CD1c-positive myeloid dendritic cell (primary cell): Measurements from ENCODE around the gene SFXN5.

ENCODE experiments used
- DNase-seq: peaks from one replicate; pipeline ENCODE4 v3.0.0-alpha.2; 2016; ENCODE audit errors: extremely low spot score

SFXN5 gene

GRCh38 chr2:72956936-72957335 is 114.6 kb downstream of the SFXN5 start:
- DNase-seq = peak; percentile 80

DNA sequence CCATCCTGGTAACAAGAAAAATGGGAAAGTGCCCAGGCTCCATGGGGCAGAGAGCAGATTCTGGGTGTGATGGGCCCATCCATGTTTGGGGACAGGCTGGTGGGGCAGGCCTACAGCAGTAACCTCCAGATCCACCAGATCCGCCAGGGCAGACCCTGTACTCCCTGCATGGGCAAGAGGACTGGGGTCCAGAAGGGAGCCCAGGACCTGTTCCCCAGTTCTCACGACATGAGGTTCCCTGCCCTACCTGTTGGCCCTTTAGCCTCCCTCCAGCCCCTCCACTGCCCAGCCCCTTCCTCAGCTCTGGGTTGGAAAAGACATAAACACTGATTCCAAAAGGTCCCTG is 115.5 kb downstream of the SFXN5 start:
- no peak for DNase-seq

DNA sequence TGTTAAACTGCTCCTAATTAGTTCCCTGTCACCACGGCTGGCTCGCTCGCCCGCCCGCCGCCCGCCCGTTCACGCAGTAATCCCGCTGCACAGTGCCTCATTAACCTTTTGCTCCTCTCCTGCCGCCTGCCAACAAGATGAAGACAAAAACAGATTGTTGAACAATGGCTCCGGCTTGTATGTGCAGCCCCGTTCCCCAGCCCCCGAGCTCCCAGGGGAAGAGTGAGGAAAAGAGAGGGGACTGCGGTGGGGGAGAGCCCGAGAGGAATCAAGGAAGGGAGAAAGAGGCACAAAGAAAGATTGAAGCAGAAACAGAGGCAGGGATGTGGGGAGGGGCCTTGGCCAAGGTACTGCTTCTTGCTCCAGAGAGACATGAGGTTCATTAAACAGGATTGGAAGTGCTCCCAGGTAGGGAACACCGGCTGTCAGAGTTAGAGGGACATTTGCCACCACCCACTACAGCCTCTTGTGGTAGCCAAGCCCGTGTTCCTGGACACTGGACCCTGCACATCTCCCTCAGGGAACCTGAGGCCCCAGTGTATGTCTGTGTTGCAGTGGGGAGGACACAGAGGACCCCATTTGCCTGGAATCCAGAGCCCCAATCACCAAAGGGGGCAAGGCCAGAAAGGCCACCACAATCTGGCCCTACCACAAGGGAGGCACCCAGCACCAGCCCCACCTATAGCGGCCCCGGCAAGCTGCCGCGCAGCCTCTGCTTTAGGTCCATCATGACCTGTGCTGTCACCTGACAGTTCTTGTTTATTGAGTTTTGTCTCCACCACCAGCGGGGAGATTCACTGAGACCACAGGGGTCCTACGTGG is 116.1 kb downstream of the SFXN5 start:
- no peak for DNase-seq

- peak; percentile 34 for DNase-seq
These were observed 116.9 kb downstream of the SFXN5 start for GRCh38 chr2:72954376-72955227.

GRCh38 chr2:72953976-72954375 is 117.5 kb downstream of the SFXN5 start:
- no peak for DNase-seq

GRCh38 chr2:72953528-72953927 is 118.0 kb downstream of the SFXN5 start:
- DNase-seq = no peak

- no peak for DNase-seq
These were observed 118.6 kb downstream of the SFXN5 start for GRCh38 chr2:72952961-72953360.

- DNase-seq = no peak
These were observed 119.2 kb downstream of the SFXN5 start for GRCh38 chr2:72952110-72952823.

GRCh38 chr2:72951303-72952095 is 120.0 kb downstream of the SFXN5 start:
- DNase-seq = no peak

- no peak for DNase-seq
These were observed 120.8 kb downstream of the SFXN5 start for GRCh38 chr2:72950558-72951255.

DNA sequence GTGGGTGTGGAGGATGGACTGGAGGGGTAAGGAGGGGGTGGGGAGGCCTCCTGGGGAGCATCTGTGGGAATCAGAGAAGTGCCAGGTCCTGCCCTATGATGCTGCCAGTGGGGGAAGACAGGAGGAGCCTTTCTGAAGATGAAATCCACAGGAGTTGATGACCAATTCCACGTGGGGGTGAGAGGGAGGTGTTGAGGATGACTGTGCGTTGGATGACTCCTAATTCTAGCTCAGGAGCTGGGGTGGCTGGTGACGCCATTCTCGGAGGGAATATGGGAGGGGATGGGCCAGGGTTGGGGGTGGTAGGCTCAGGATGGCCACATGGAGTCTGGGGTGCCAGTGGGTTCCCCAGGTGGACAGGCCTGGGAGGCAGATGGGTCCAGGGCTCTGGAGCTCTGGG is 121.9 kb downstream of the SFXN5 start:
- DNase-seq = no peak

- DNase-seq = no peak
These were observed 122.5 kb downstream of the SFXN5 start for GRCh38 chr2:72949045-72949444.

GRCh38 chr2:72947952-72948830 is 123.3 kb downstream of the SFXN5 start:
- no peak for DNase-seq

GRCh38 chr2:72946466-72946865 is 125.0 kb downstream of the SFXN5 start:
- DNase-seq = no peak

DNA sequence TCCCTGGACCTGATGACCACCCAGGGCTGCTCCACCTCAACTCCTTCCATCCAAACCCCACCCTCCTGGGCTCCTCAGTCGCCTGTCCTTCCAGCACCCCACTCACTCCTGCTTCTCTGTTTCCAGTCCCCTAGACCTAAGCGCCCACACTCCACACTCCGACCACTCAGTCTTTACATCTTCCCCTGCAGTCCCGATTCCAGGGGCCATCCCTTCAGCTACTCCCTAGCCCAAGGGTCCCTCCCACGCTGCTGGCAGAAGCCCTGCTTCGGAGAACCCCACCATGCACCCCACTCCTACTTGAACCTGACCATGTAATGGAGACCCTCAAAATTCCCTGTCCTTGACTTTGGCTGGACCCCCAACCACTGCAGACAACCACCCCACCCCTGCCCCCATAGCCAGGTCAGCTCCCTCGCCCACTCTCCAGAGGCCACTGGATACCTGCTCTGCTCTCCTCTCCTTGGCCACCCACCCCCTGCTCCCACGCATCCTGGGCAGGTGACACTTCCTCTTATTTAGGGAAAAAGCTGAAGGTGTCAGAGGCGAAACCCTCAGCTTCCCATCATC is 126.0 kb downstream of the SFXN5 start:
- no peak for DNase-seq

- DNase-seq = no peak
These were observed 126.6 kb downstream of the SFXN5 start for GRCh38 chr2:72944804-72945449.

- DNase-seq = no peak
These were observed 127.7 kb downstream of the SFXN5 start for GRCh38 chr2:72943540-72944395.

DNA sequence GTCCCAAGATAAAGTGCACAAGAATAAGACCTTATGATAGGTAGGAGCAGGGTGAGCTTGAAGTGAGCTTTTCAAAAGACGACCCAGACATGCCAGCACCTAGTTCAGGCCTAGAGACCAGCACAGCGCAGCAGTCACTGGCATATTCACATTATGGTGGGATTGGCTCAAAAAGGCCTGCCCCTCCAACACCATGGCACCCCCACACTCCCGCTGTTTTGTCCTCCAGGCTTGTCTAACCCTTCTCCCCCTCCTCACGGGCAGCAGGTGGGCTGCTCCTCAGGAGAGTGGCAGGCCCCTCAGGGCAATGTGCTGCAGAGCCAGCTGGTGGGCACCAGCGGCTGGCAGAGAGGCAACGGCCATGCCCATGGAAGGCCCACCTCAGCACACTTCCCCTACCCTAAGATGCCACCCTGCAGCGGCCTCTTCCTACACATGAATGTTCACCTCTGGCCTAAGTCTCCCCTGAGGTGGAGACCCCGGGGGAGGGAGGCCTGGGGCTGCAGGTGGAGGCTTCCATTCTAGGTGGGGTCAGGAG is 128.6 kb downstream of the SFXN5 start:
- DNase-seq = no peak
